GM21447 (cell line): ENCODE measurements around the gene IGFL3.

ENCODE experiments used
- ATAC-seq: cut with Tn5 transposase; IDR thresholded peaks from one replicate; pipeline ENCODE4 v1.9.1; 2021; ENCODE audit not compliant: unreplicated experiment

The IGFL3 gene

DNA sequence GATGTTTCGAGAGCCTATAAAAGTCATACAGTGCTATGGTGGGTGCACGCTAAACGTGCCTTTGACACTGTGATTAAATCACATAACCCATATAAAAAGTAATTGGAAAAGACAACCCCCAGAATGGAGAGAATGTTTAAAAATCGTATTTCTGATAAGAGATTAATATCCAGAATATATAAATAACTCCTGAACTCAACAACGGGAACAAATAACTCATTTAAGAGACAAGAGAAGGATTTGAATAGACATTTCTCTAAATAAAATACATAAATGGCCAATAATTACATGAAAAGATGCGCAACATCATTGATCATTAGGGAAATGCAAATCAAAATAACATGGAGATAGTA lies 46.7 kb downstream of the IGFL3 start:
- ATAC-seq = no peak

DNA sequence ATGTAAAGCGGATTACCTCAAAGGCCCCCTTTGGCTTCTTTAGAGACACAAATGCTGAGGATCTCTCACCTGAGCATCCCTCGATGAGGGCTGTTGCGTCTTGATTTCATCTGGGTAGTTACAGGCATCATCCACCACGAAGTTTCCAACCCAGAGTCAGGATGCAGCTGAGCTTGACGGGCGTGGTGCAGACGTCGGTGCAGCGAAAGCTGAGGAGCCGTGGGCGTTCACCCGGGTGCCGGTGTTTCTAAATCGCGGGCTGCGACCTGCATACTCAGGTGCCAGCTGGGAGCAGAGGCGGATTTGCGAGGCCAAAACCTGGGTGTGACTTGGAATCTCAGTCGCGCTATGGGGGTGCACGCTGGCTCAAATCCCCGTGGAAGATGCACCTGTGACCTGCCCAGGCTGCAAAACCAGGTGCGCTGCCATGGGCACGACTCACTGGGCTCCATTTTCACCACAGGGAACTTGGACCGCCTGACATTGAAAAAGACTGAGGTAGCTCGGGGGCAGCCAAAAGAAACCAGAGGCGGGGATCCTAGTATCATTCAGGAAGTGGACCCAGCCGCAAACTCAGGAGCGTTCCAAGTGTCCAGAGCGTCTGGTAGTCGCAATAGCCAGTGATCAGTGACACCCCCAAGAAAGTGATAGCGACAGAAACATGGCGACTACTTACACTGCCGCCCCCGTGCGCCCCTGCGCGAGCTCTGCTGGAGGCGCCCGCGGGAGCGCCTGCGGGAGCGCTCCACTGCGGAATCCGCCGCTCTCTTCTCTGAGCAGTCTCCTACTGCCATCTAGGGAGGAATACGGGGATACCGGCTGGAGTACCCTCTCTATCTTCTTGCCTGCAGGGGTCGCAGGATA lies 47.3 kb downstream of the IGFL3 start:
- ATAC-seq = no peak

- ATAC-seq = no peak
Observed at GRCh38 chr19:46076031-46076880, 48.2 kb downstream of the IGFL3 start.

DNA sequence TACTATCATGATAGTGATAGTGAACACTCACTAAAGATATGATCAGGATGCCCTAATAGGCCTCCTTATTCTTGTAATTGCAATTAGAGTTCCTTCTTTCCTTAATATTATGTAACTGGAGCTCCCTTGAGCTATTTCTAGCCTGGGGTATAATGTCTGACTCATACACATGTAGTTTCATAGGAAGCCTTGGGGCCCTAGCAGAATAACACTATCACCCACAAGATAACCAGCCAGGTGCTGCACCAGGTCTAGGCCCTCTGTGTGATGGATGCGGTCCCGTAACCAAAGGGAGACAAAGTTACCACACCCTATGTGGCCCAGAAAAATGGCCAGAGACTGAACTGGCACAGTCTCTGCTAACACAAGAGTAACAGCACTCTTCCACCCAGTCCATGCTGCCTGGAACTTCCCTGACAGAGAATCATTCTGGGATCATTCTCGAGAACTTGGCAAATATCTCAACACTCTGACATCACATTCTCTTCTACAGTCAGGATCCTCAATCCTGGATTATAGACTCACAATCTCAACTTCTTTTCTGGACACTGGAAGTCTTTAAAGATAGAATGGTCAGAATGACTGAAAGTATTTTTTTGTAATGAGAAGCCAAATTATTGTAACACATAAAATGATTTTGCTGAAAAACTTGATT lies 51.1 kb downstream of the IGFL3 start:
- ATAC-seq = no peak
